Astrocyte of the cerebellum (primary cell): Measurements from ENCODE around the gene PTPN3.

ENCODE experiments used
- DNase-seq: peaks from one replicate; pipeline ENCODE4 v3.0.0-alpha.2; 2011; ENCODE audit warnings: low read depth
- H3K4me3 ChIP-seq: 2 replicates; pipeline ENCODE4 v1.5.1; 2011; ENCODE audit warnings: mild to moderate bottlenecking, low read depth, low read length, moderate library complexity
- CTCF ChIP-seq: IDR thresholded peaks from 2 replicates; pipeline ENCODE4 v1.5.1; 2012; ENCODE audit warnings: low read length, low read depth, moderate library complexity, mild to moderate bottlenecking; ENCODE audit errors: missing control alignments
- in situ Hi-C: cut with HindIII; loops from 2 replicates; pipeline ENCODE4 v1.10.0; 2017; ENCODE audit warnings: low sequenced_read_pairs

The PTPN3 gene

DNA sequence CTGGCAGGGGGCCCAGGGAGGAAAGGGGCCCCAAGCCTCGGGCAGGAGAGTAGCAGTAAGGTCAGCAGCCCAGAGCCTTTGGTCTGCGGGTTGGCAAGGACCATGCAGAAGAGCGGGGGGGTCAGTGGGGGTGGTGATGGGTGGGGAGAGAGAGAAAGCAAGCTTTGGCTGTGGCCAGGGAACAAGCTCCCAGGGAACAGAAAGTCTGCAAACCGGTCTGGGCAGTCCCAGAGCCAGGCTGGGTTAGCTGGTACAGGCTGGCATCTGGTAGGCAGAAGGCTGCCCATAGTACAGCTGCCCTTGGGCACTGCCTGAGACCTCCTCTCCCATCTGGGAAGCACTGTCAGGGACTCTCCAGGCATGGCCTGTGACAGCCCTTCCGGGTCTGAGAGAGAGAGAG is 166.8 kb downstream of the PTPN3 start:
- in situ Hi-C loops: no loop called here
- TF ChIP-seq CTCF: no peak
- no peak overlapping the region for H3K4me3 ChIP-seq
- no peak for DNase-seq

DNA sequence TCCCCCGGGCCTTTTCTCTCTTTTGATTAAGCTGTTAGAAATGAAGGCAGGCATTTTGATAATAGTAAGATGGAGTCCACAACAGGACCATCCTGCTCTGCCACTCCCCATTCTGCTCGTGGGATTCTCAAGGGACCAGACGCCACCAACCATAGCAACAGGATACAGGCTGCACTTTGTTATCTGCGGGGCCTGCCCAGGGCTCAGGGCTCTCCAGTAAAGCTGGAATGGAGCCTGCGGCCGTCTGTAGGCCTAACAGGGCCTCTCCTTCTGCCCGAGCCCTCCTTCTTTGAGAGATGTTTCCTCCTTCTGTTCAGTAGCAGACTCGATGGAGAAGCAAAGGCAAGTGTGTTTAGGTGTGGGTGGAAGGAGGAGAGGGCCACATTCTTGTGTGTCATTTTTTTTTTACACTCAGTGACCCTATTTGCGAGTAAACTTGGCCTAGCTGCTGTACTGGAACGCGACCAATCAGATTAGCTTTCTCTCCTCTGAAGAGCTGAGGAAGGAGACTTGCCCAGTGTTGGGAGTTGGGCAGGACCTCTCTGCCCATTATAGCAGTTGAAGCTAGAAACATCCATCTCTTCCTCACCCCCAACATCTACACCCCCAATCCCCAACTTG is 168.4 kb downstream of the PTPN3 start:
- DNase-seq: no peak
- no peak for TF ChIP-seq CTCF
- in situ Hi-C loops: no loop called here
- no peak overlapping the region for H3K4me3 ChIP-seq

- TF ChIP-seq CTCF: no peak
- in situ Hi-C loops: no loop called here
- peak; percentile 70 for DNase-seq
- H3K4me3 ChIP-seq: no peak overlapping the region
Measured at GRCh38 chr9:109328978-109329637, 169.0 kb downstream of the PTPN3 start.
